GM12878 (cell line): ENCODE data around the gene PROCA1. TPM values are rescaled to one million over a fixed set of nuclear protein-coding genes. Genes with fewer than 3 reads are reported as not detected.

Source experiments
- ATAC-seq: fragments of 200-7000 bp; cut with Tn5 transposase; 3 replicates; pipeline ENCODE4 v1.9.1; 2020; ENCODE audit warnings: mild to moderate bottlenecking, moderate library complexity
- BruUV-seq: library from RNA; stranded (reverse); fragments of 400-500 nt; replicated peaks from 2 replicates; lab custom pipeline; 2021; lab: Mats Ljungman, UMichigan
- CTCF ChIA-PET: fragments of 300-600 bp; sonication (Branson Sonifier 250); formaldehyde crosslinking; extraction: SDS; loops from one replicate; lab custom pipeline; 2021; ENCODE audit warnings: inconsistent platforms; lab: Yijun Ruan, JAX
- POLR2A ChIA-PET: fragments of 350-600 bp; formaldehyde crosslinking; extraction: SDS; loops from one replicate; lab custom pipeline; 2021; ENCODE audit warnings: inconsistent platforms; lab: Charles Lee
- RAD21 ChIA-PET: fragments of 300-600 bp; sonication (Branson Sonifier 250); formaldehyde crosslinking; loops from one replicate; lab custom pipeline; 2023; ENCODE audit warnings: antibody characterized with exemption; ENCODE audit not compliant: unreplicated experiment; lab: Charles Lee
- SMC1A ChIA-PET: fragments of 300-600 bp; sonication (Branson Sonifier 250); formaldehyde crosslinking; loops from one replicate; lab custom pipeline; 2023; ENCODE audit not compliant: unreplicated experiment, uncharacterized antibody; lab: Charles Lee
- DNase-seq: peaks from one replicate; pipeline ENCODE4 v3.0.0-alpha.2; 2011; ENCODE audit warnings: low read depth, low spot score
- FAIRE-seq: peaks from 3 replicates; lab custom pipeline; 2011; peaks lifted over from hg19 to GRCh38; lab: Jason Lieb, UNC
- H2AFZ ChIP-seq: 2 replicates; pipeline ENCODE4 v1.6.0; 2011; ENCODE audit warnings: low read depth, low read length, control low read depth; ENCODE audit not compliant: control insufficient read depth
- H3K27ac ChIP-seq: 2 replicates; pipeline ENCODE4 v1.5.1; 2011; ENCODE audit warnings: control low read depth; ENCODE audit not compliant: control insufficient read depth, insufficient read depth
- H3K27me3 ChIP-seq, 2 experiments: replicated peaks in 1 of 2; 2 replicates each; pipeline versions ENCODE4 v1.6.0 to v1.6.1; 2011; ENCODE audit warnings: low read length in 1 of 2; ENCODE audit not compliant: control insufficient read depth in 2 of 2, insufficient read depth in 2 of 2
- H3K36me3 ChIP-seq, 2 experiments: 2 replicates each; pipeline ENCODE4 v1.5.1; 2011; ENCODE audit warnings: low read length in 1 of 2; ENCODE audit not compliant: control insufficient read depth in 2 of 2, insufficient read depth in 2 of 2
- H3K4me1 ChIP-seq: 2 replicates; pipeline ENCODE4 v1.6.1; 2011; ENCODE audit warnings: mild to moderate bottlenecking, low read length, moderate library complexity, mixed read lengths; ENCODE audit not compliant: control insufficient read depth, insufficient read depth
- H3K4me2 ChIP-seq: 2 replicates; pipeline ENCODE4 v1.6.0; 2011; ENCODE audit warnings: control low read depth; ENCODE audit not compliant: control insufficient read depth, insufficient read depth
- H3K4me3 ChIP-seq: fragments of 200-600 bp; sonication (generic); 2 replicates; pipeline ENCODE4 v1.5.1; 2016
- H3K79me2 ChIP-seq: 2 replicates; pipeline ENCODE4 v1.6.0; 2011; ENCODE audit warnings: low read length; ENCODE audit not compliant: control insufficient read depth, insufficient read depth
- H3K9ac ChIP-seq: 2 replicates; pipeline ENCODE4 v1.8.0; 2011; ENCODE audit warnings: low read length, control low read depth, mixed read lengths; ENCODE audit not compliant: control insufficient read depth, insufficient read depth
- H3K9me3 ChIP-seq: replicated peaks from 3 replicates; pipeline ENCODE4 v1.5.1; 2011; ENCODE audit warnings: mild to moderate bottlenecking, low read length; ENCODE audit not compliant: control insufficient read depth, insufficient read depth
- H4K20me1 ChIP-seq: 2 replicates; pipeline ENCODE4 v1.6.0; 2011; ENCODE audit not compliant: control insufficient read depth, insufficient read depth
- BHLHE40 ChIP-seq, 2 experiments: fragments of 450-650 bp in 1 of 2; IDR thresholded peaks; 2 replicates each; pipeline ENCODE4 v1.6.1; 2011 to 2017; ENCODE audit warnings: low read depth in 2 of 2, borderline replicate concordance in 1 of 2, improper control_type of control experiment in 1 of 2, low read length in 1 of 2, mild to moderate bottlenecking in 1 of 2
- BMI1 ChIP-seq: fragments of 450-650 bp; IDR thresholded peaks from 2 replicates; pipeline ENCODE4 v1.6.1; 2016; ENCODE audit warnings: mild to moderate bottlenecking, moderate library complexity, borderline replicate concordance
- CBFB ChIP-seq: IDR thresholded peaks from 2 replicates; pipeline ENCODE4 v1.6.1; 2016; ENCODE audit warnings: antibody characterized with exemption, low read depth
- CEBPB ChIP-seq, 2 experiments: fragments of 150-350 bp in 1 of 2; IDR thresholded peaks; 2 replicates each; pipeline ENCODE4 v1.6.1; 2012 to 2014; ENCODE audit warnings: low read depth in 2 of 2, low read length in 2 of 2, borderline replicate concordance in 1 of 2, inconsistent platforms in 1 of 2
- HDAC6 ChIP-seq: fragments of 200-600 bp; sonication (generic); IDR thresholded peaks from one replicate; pipeline ENCODE4 v1.8.0; 2017; ENCODE audit warnings: antibody characterized with exemption; ENCODE audit not compliant: unreplicated experiment
- IRF4 ChIP-seq: IDR thresholded peaks from 2 replicates; pipeline ENCODE4 v1.6.1; 2011; ENCODE audit warnings: low read depth, low read length
- MYC ChIP-seq: IDR thresholded peaks from 2 replicates; pipeline ENCODE4 v1.6.1; 2011; ENCODE audit warnings: mild to moderate bottlenecking, low read length, moderate library complexity, inconsistent platforms; ENCODE audit not compliant: insufficient read depth, insufficient replicate concordance, insufficient read length, severe bottlenecking
- NRF1 ChIP-seq: conservative IDR thresholded peaks from 2 replicates; pipeline ENCODE4 v1.6.1; 2011; ENCODE audit warnings: mild to moderate bottlenecking, low read depth, low read length, improper control_type of control experiment
- RCOR1 ChIP-seq: conservative IDR thresholded peaks from 2 replicates; pipeline ENCODE4 v1.6.1; 2012; ENCODE audit warnings: low read depth, low read length, improper control_type of control experiment
- RFX5 ChIP-seq: IDR thresholded peaks from 2 replicates; pipeline ENCODE4 v1.6.1; 2011; ENCODE audit warnings: low read depth, low read length, improper control_type of control experiment
- SMC3 ChIP-seq: IDR thresholded peaks from 2 replicates; pipeline ENCODE4 v1.6.1; 2011; ENCODE audit warnings: low read length, improper control_type of control experiment, borderline replicate concordance
- SPI1 ChIP-seq: IDR thresholded peaks from 2 replicates; pipeline ENCODE4 v1.6.1; 2011; ENCODE audit warnings: low read depth, mild to moderate bottlenecking, low read length, moderate library complexity, borderline replicate concordance; ENCODE audit not compliant: insufficient read depth
- TARDBP ChIP-seq: IDR thresholded peaks from 2 replicates; pipeline ENCODE4 v1.6.1; 2016; ENCODE audit warnings: borderline replicate concordance
- ZNF622 ChIP-seq: fragments of 450-650 bp; IDR thresholded peaks from 2 replicates; pipeline ENCODE4 v1.6.1; 2017; ENCODE audit warnings: mild to moderate bottlenecking, inconsistent platforms
- ZZZ3 ChIP-seq: IDR thresholded peaks from 2 replicates; pipeline ENCODE4 v1.6.1; 2011; ENCODE audit warnings: low read depth; ENCODE audit not compliant: control insufficient read depth, insufficient read length
- WGBS: methylation state at CpG from one replicate; pipeline ENCODE4 v1.1.6; 2016; ENCODE audit warnings: low lambda C conversion rate; ENCODE audit not compliant: insufficient replicate concordance, insufficient coverage; ENCODE audit errors: missing lambda C conversion rate; 5-methylcytosine and 5-hydroxymethylcytosine counted together
- in situ Hi-C: fragments of 300-500 bp; cut with MboI; formaldehyde crosslinking; loops from 9 replicates; pipeline ENCODE4 v1.14.3; 2018; ENCODE audit warnings: mixed read lengths
- intact Hi-C: fragments of 100-400 bp; cut with micrococcal nuclease; formaldehyde crosslinking; loops from one replicate; pipeline ENCODE4 v1.14.2; 2022; ENCODE audit not compliant: unreplicated experiment
- polyA plus RNA-seq, 11 experiments: library from polyadenylated mRNA; depleted of rRNA in 4 of 11; unstranded in 6 of 11; stranded (reverse) in 5 of 11; fragments of >200 nt; fragmentation: Nextera tagmentation in 4 of 11; fragmentation: Illumina TruSeq in 1 of 11; extraction: Ambion mirVana in 4 of 11; extraction: Trizol in 1 of 11; gene quantifications; 1 replicate in 1 of 11; 2 replicates in 10 of 11; pipeline versions ENCODE4 v1.2.1 to v1.2.3, GENCODE V29; 2011 to 2016; ENCODE audit warnings: inconsistent platforms in 2 of 11, missing spikeins in 2 of 11, low read depth in 1 of 11
- total RNA-seq, 4 experiments: library from RNA; depleted of rRNA in 3 of 4; stranded (reverse); fragments of >200 nt in 3 of 4; fragmentation: Illumina TruSeq in 1 of 4; extraction: Trizol in 1 of 4; gene quantifications; 2 replicates each; pipeline versions ENCODE4 v1.2.1 to v1.2.3, GENCODE V29; 2013 to 2021
- TF ChIP-seq, protein P1 (sequence below): fragments of 150-350 bp; IDR thresholded peaks from 2 replicates; pipeline ENCODE4 v1.6.1; 2014; ENCODE audit warnings: mild to moderate bottlenecking, low read depth, low read length
- TF ChIP-seq, protein P2 (sequence below): fragments of 450-650 bp; formaldehyde crosslinking; IDR thresholded peaks from 2 replicates; pipeline ENCODE4 v1.4.0; 2020; ENCODE audit warnings: mild to moderate bottlenecking, moderate library complexity

The PROCA1 gene
- total and polyA plus RNA-seq, 10 of the 15 experiments (the other 5 are each of a cell fraction or from before 2014, with no cell fraction given), result 0.35 to 4.8 (median 1.4) TPM

DNA sequence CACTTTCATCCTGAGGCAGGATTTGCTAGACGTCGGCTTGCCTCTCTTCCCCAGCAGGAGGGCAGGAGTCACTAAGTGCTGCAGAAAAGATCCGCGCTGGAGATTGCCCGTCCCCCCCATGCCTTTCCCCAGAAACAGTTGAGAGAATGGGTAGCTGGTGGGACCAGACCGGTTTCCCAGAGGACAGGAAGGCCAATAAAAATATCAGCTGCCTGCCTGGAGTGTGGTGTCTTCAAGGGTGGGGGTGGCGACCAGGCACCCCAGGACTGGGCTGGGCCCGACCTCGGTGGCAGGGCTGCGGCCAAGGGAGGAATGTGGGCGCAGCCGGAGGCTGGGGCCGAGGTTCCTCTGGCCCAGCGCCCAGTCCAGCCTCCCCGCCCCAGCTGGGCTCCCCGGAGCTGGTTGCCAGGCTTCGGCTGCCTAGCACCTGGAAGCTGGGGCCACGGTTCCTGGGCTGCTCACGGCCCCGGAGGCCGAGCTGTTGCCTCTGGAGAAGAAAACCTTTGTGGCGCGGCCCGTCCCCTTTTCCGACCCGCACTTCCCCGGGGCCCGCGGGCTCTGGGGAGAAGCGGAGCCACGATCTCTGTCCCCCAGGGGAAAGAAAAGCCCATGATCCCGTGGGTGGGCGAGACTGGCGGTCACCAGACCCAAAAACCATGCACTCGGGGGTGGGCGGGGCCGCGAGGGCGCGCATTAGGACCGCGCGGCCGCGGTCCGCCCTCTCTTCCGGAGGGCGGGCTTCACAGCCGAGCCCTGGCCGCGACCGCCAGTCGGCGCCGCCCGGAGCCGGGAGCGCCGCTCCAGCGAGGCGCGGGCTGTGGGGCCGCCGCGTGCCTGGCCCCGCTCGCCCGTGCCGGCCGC lies 31.8 kb upstream of the PROCA1 start, which contains the start of gene TRAF4:
TRAF4 (plus strand) TSS at position 769 of the 861 bp plus-strand sequence. CDS start 102 bp downstream, outside the sequence.
- WGBS, result 2% methylated on average over 64 of the region's 70 CpGs
- peaks cover 16% of the 10 kb centered on the region for H4K20me1 ChIP-seq
- H2AFZ ChIP-seq, result no peak within 1 kb of the TSS; the same call in 1 of the 2 replicates
- H3K9me3 ChIP-seq, result peaks cover 2% of the 10 kb centered on the region; the same call in 2 of the 3 replicates
- in situ Hi-C loops (loop anchor here (25.0 kb wide), 1 partner anchor 1281 kb away; the partner anchor contains the start of gene KSR1), intact Hi-C loops (no loop called here)
- peak within 1 kb of the TSS; percentile 92 for H3K4me3 ChIP-seq
- ChIA-PET SMC1A (interaction anchor here (1.5 to 17.8 kb wide), 3 partner anchors 15 to 24 kb away, joined by 4 to 326 read pairs (median 5); partner anchors contain the start of genes NEK8, RPL23A and TLCD1), POLR2A (interaction anchor here (0.6 to 15.2 kb wide), 9 partner anchors 16 to 529 kb away, joined by 3 to 485 read pairs (median 3); partner anchors contain the start of genes DHRS13, NEK8, PHF12 and PROCA1), RAD21 (interaction anchor here (1.0 to 17.4 kb wide), 2 partner anchors 17 to 24 kb away, joined by 4 to 375 read pairs; partner anchors contain the start of genes NEK8, RPL23A and TLCD1), CTCF (interaction anchor here (0.7 to 7.4 kb wide), 3 partner anchors 13 to 20 kb away, joined by 3 to 95 read pairs (median 4); partner anchors contain the start of genes NEK8 and TLCD1)
- BruUV-seq, result TSS peak; percentile 96
- peak within 1 kb of the TSS; percentile 96 for H3K27ac ChIP-seq
- H3K36me3 ChIP-seq, result peaks cover 16 to 26% of the 10 kb centered on the region in 2 experiments
- H3K4me1 ChIP-seq, result peaks cover 72% of the 10 kb centered on the region
- no peaks in the 10 kb centered on the region for H3K27me3 ChIP-seq
- no peak for DNase-seq
- H3K9ac ChIP-seq, result peak within 1 kb of the TSS; percentile 98
- no peak for FAIRE-seq
- H3K4me2 ChIP-seq, result peak within 1 kb of the TSS; percentile 85
- H3K79me2 ChIP-seq, result peaks cover 73% of the 10 kb centered on the region
- peak; percentile 69 for ATAC-seq
- TF ChIP-seq RFX5 (no peak), RCOR1 (no peak), CEBPB (IDR thresholded peaks at IDR 0.05; ENCODE audit: borderline replicate concordance in 1 of 2, low read depth in 2 of 2, low read length in 2 of 2) (no peak), IRF4 (no peak), NRF1 (no peak), ZNF622 (no peak), ZZZ3 (no peak), TARDBP (no peak; the same call in 1 of the 2 replicates), HDAC6 (no peak), MYC (no peak), BHLHE40 (IDR thresholded peaks at IDR 0.05; ENCODE audit: borderline replicate concordance in 1 of 2, low read depth in 2 of 2, low read length in 1 of 2) (peak; percentile 92 to 96), CBFB (0 out of 2 replicates have a peak, but pooled peaks have one; percentile 21), SPI1 (no peak), SMC3 (no peak), BMI1 (no peak)
- TF ChIP-seq, protein P1, sequence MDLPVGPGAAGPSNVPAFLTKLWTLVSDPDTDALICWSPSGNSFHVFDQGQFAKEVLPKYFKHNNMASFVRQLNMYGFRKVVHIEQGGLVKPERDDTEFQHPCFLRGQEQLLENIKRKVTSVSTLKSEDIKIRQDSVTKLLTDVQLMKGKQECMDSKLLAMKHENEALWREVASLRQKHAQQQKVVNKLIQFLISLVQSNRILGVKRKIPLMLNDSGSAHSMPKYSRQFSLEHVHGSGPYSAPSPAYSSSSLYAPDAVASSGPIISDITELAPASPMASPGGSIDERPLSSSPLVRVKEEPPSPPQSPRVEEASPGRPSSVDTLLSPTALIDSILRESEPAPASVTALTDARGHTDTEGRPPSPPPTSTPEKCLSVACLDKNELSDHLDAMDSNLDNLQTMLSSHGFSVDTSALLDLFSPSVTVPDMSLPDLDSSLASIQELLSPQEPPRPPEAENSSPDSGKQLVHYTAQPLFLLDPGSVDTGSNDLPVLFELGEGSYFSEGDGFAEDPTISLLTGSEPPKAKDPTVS, result no peak
- TF ChIP-seq, protein P2, sequence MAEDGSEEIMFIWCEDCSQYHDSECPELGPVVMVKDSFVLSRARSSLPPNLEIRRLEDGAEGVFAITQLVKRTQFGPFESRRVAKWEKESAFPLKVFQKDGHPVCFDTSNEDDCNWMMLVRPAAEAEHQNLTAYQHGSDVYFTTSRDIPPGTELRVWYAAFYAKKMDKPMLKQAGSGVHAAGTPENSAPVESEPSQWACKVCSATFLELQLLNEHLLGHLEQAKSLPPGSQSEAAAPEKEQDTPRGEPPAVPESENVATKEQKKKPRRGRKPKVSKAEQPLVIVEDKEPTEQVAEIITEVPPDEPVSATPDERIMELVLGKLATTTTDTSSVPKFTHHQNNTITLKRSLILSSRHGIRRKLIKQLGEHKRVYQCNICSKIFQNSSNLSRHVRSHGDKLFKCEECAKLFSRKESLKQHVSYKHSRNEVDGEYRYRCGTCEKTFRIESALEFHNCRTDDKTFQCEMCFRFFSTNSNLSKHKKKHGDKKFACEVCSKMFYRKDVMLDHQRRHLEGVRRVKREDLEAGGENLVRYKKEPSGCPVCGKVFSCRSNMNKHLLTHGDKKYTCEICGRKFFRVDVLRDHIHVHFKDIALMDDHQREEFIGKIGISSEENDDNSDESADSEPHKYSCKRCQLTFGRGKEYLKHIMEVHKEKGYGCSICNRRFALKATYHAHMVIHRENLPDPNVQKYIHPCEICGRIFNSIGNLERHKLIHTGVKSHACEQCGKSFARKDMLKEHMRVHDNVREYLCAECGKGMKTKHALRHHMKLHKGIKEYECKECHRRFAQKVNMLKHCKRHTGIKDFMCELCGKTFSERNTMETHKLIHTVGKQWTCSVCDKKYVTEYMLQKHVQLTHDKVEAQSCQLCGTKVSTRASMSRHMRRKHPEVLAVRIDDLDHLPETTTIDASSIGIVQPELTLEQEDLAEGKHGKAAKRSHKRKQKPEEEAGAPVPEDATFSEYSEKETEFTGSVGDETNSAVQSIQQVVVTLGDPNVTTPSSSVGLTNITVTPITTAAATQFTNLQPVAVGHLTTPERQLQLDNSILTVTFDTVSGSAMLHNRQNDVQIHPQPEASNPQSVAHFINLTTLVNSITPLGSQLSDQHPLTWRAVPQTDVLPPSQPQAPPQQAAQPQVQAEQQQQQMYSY (CRISPR knock-in tag), result no peak
